NT2/D1 (cell line): ENCODE data around the gene PPP3CA.

Source experiments
- SUZ12 ChIP-seq: IDR thresholded peaks from 2 replicates; pipeline ENCODE4 v1.6.1; 2011; ENCODE audit not compliant: insufficient read length, insufficient read depth; ENCODE audit errors: extremely low read depth
- YY1 ChIP-seq: IDR thresholded peaks from 2 replicates; pipeline ENCODE4 v1.6.1; 2011; ENCODE audit not compliant: insufficient read length, insufficient read depth
- ZNF274 ChIP-seq: IDR thresholded peaks from 2 replicates; pipeline ENCODE4 v1.6.1; 2011; ENCODE audit warnings: mild to moderate bottlenecking, low read depth, low read length

- TF ChIP-seq SUZ12: no peak
- TF ChIP-seq YY1: no peak
- TF ChIP-seq ZNF274: no peak
These were observed 52.7 kb downstream of the PPP3CA start for GRCh38 chr4:101294597-101294996.
